NCI-H1694 (cell line): ENCODE results near the gene OPCML.

Experiments
- DNase-seq: peaks from one replicate; lab custom pipeline; 2025; lab: John Stamatoyannopoulos, UW

The OPCML gene

GRCh38 chr11:132894606-132895005, 637.7 kb downstream of the OPCML start:
- DNase-seq = no peak

- no peak for DNase-seq
Observed at GRCh38 chr11:132892876-132893275, 639.4 kb downstream of the OPCML start.

- no peak for DNase-seq
Observed at GRCh38 chr11:132888226-132888625, 644.1 kb downstream of the OPCML start.

- no peak for DNase-seq
Observed at GRCh38 chr11:132886335-132886734, 646.0 kb downstream of the OPCML start.

GRCh38 chr11:132883241-132883640, 649.1 kb downstream of the OPCML start:
- no peak for DNase-seq

- DNase-seq = no peak
Observed at GRCh38 chr11:132881622-132882021, 650.7 kb downstream of the OPCML start.

- DNase-seq = no peak
Observed at GRCh38 chr11:132878111-132878510, 654.2 kb downstream of the OPCML start.

- DNase-seq = no peak
Observed at GRCh38 chr11:132876705-132877104, 655.6 kb downstream of the OPCML start.

GRCh38 chr11:132876239-132876638, 656.1 kb downstream of the OPCML start:
- no peak for DNase-seq

- no peak for DNase-seq
Observed at GRCh38 chr11:132874638-132875037, 657.7 kb downstream of the OPCML start.

GRCh38 chr11:132873841-132874240, 658.5 kb downstream of the OPCML start:
- no peak for DNase-seq

- no peak for DNase-seq
Observed at GRCh38 chr11:132872211-132872610, 660.1 kb downstream of the OPCML start.

GRCh38 chr11:132866783-132867545, 665.3 kb downstream of the OPCML start:
- DNase-seq = no peak

- DNase-seq = no peak
Observed at GRCh38 chr11:132865623-132866022, 666.7 kb downstream of the OPCML start.

- DNase-seq = no peak
Observed at GRCh38 chr11:132864811-132865576, 667.3 kb downstream of the OPCML start.

- DNase-seq = no peak
Observed at GRCh38 chr11:132862933-132863332, 669.4 kb downstream of the OPCML start.

- DNase-seq = no peak
Observed at GRCh38 chr11:132862137-132862536, 670.2 kb downstream of the OPCML start.

GRCh38 chr11:132859306-132859705, 673.0 kb downstream of the OPCML start:
- no peak for DNase-seq

- DNase-seq = no peak
Observed at GRCh38 chr11:132858223-132858622, 674.1 kb downstream of the OPCML start.

GRCh38 chr11:132856032-132856431, 676.3 kb downstream of the OPCML start:
- DNase-seq = no peak

- DNase-seq = no peak
Observed at GRCh38 chr11:132855516-132855915, 676.8 kb downstream of the OPCML start.

GRCh38 chr11:132853886-132854285, 678.4 kb downstream of the OPCML start:
- no peak for DNase-seq

- no peak for DNase-seq
Observed at GRCh38 chr11:132852361-132852760, 679.9 kb downstream of the OPCML start.
